Hepatocyte (in vitro differentiated cells): ENCODE results near the gene MRM3. TPM values are rescaled to one million over a fixed set of nuclear protein-coding genes. Genes with fewer than 3 reads are reported as not detected.

Experiments used
- DNase-seq: peaks from one replicate; pipeline ENCODE4 v3.0.0-alpha.2; 2016; ENCODE audit warnings: low spot score
- H2AFZ ChIP-seq: fragments of 200-600 bp; sonication (generic); 2 replicates; pipeline ENCODE4 v1.6.0; 2016; ENCODE audit warnings: antibody characterized with exemption, mild to moderate bottlenecking
- H3K27ac ChIP-seq: fragments of 200-600 bp; sonication (generic); 2 replicates; pipeline ENCODE4 v1.5.1; 2016; ENCODE audit warnings: mild to moderate bottlenecking
- H3K27me3 ChIP-seq: fragments of 200-600 bp; sonication (generic); 2 replicates; pipeline ENCODE4 v1.6.1; 2016
- H3K36me3 ChIP-seq: fragments of 200-600 bp; sonication (generic); replicated peaks from 2 replicates; pipeline ENCODE4 v1.5.1; 2016; ENCODE audit warnings: low read depth; ENCODE audit not compliant: insufficient read depth
- H3K4me1 ChIP-seq: fragments of 200-600 bp; sonication (generic); 2 replicates; pipeline ENCODE4 v1.5.1; 2016; ENCODE audit warnings: mild to moderate bottlenecking, moderate library complexity; ENCODE audit not compliant: insufficient read depth
- H3K4me2 ChIP-seq: fragments of 200-600 bp; sonication (generic); 2 replicates; pipeline ENCODE4 v1.6.0; 2016
- H3K4me3 ChIP-seq: fragments of 200-600 bp; sonication (generic); 2 replicates; pipeline ENCODE4 v1.5.1; 2016; ENCODE audit warnings: mild to moderate bottlenecking
- H3K79me2 ChIP-seq: fragments of 200-600 bp; sonication (generic); 2 replicates; pipeline ENCODE4 v1.6.0; 2017; ENCODE audit warnings: mild to moderate bottlenecking
- H3K9me2 ChIP-seq: fragments of 200-600 bp; sonication (generic); replicated peaks from 2 replicates; pipeline ENCODE4 v1.6.0; 2017; ENCODE audit warnings: mild to moderate bottlenecking; ENCODE audit not compliant: insufficient read depth
- H3K9me3 ChIP-seq: fragments of 200-600 bp; sonication (generic); 2 replicates; pipeline ENCODE4 v1.5.1; 2016; ENCODE audit warnings: low read depth, mild to moderate bottlenecking
- H4K20me1 ChIP-seq: fragments of 200-600 bp; sonication (generic); 2 replicates; pipeline ENCODE4 v1.6.0; 2016; ENCODE audit warnings: mild to moderate bottlenecking; ENCODE audit not compliant: insufficient read depth, poor library complexity, severe bottlenecking
- CTCF ChIP-seq: fragments of 200-600 bp; sonication (generic); IDR thresholded peaks from 2 replicates; pipeline ENCODE4 v1.5.1; 2016; ENCODE audit warnings: antibody characterized with exemption, mild to moderate bottlenecking; ENCODE audit not compliant: poor library complexity
- EZH2 ChIP-seq: fragments of 200-600 bp; sonication (generic); IDR thresholded peaks from 2 replicates; pipeline ENCODE4 v1.6.1; 2016; ENCODE audit warnings: antibody characterized with exemption, mild to moderate bottlenecking, borderline replicate concordance
- EZH2phosphoT487 ChIP-seq: fragments of 200-600 bp; sonication (generic); IDR thresholded peaks from one replicate; pipeline ENCODE4 v1.6.1; 2018; ENCODE audit warnings: antibody characterized with exemption, mild to moderate bottlenecking, low read depth, moderate library complexity; ENCODE audit not compliant: unreplicated experiment, severe bottlenecking
- WGBS: methylation state at CpG from one replicate; pipeline ENCODE4 v1.1.6; 2016; ENCODE audit warnings: low lambda C conversion rate; ENCODE audit errors: missing lambda C conversion rate; 5-methylcytosine and 5-hydroxymethylcytosine counted together
- polyA plus RNA-seq: library from polyadenylated mRNA; unstranded; fragments of >200 nt; fragmentation: Nextera tagmentation; extraction: Ambion mirVana; gene quantifications from 2 replicates; pipeline ENCODE4 v1.2.1, GENCODE V29; 2016
- total RNA-seq: library from RNA; depleted of rRNA; stranded (reverse); fragments of >200 nt; gene quantifications from 2 replicates; pipeline ENCODE4 v1.2.3, GENCODE V29; 2014

Gene MRM3
- 14.6 and 17.0 TPM in 2 replicates for total RNA-seq
- polyA plus RNA-seq, result 13.3 and 15.3 TPM in 2 replicates

- H3K4me1 ChIP-seq, result peaks cover 14% of the 10 kb centered on the region
- 2% methylated on average over 73 of the region's 87 CpGs for WGBS
These were observed at the start of gene MRM3, which contains the start of gene GLOD4 for GRCh38 chr17:781805-782731. MRM3 (plus strand) TSS chr17:782353; CDS start chr17:782379, 26 bp downstream. GLOD4 (minus strand) TSS chr17:782280; CDS start chr17:782255, 25 bp downstream.

GRCh38 chr17:732902-733720 is 49.0 kb upstream of the MRM3 start:
- H3K4me1 ChIP-seq, result peaks cover 10% of the 10 kb centered on the region
- peak overlapping the region; percentile 95 for H2AFZ ChIP-seq
- H4K20me1 ChIP-seq, result no peaks in the 10 kb centered on the region
- peak overlapping the region; percentile 85 for H3K4me3 ChIP-seq
- peak; percentile 68 for DNase-seq
- H3K4me2 ChIP-seq, result peak overlapping the region; percentile 96
- H3K9me3 ChIP-seq, result no peaks in the 10 kb centered on the region
- peaks cover 40% of the 10 kb centered on the region for H3K79me2 ChIP-seq
- H3K36me3 ChIP-seq, result no peaks in the 10 kb centered on the region
- H3K27me3 ChIP-seq, result no peaks in the 10 kb centered on the region
- H3K27ac ChIP-seq, result peak overlapping the region; percentile 97
- no peaks in the 10 kb centered on the region for H3K9me2 ChIP-seq
- 11% methylated on average over 39 of the region's 57 CpGs for WGBS
- TF ChIP-seq CTCF (no peak), EZH2 (no peak), EZH2phosphoT487 (no peak)

More at GRCh38 chr17:781805-782731, at the start of gene MRM3, which contains the start of gene GLOD4:
- peaks cover 88% of the 10 kb centered on the region for H3K79me2 ChIP-seq
- H3K9me3 ChIP-seq, result no peaks in the 10 kb centered on the region
- DNase-seq, result peak; percentile 94
- H3K36me3 ChIP-seq, result no peaks in the 10 kb centered on the region
- H3K9me2 ChIP-seq, result no peaks in the 10 kb centered on the region
- H3K4me2 ChIP-seq, result peak within 1 kb of the TSS; percentile 94
- H4K20me1 ChIP-seq, result no peaks in the 10 kb centered on the region
- peak within 1 kb of the TSS; percentile 82 for H2AFZ ChIP-seq
- H3K27ac ChIP-seq, result peak within 1 kb of the TSS; percentile 95
- H3K27me3 ChIP-seq, result no peaks in the 10 kb centered on the region
- TF ChIP-seq CTCF (no peak), EZH2 (no peak), EZH2phosphoT487 (no peak)
- H3K4me3 ChIP-seq, result peak within 1 kb of the TSS; percentile 91

DNA sequence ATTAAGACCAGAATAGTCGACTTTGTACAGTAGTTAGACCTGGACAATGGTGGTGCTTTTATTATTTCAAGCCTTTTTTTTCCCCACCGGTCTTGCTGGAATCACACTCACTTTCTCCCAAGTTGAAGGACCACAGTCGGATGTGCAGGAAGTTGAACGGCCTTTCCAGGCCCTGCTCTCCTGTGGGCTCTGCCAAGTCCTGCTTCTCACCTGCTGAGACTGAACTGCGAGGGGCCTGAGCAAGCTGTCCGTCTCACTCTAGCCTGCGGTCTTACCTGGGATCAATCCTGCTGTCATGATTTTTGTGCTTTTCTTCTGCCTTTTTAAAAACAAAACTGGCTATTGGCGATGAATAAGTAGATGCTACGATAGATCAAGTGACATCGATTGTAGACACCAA is 48.4 kb upstream of the MRM3 start:
- Histone ChIP-seq H2AFZ (no peak overlapping the region), H3K4me1 (peaks cover 10% of the 10 kb centered on the region), H3K36me3 (no peaks in the 10 kb centered on the region), H3K4me2 (peak overlapping the region; percentile 96), H3K4me3 (peak overlapping the region; percentile 85), H3K27ac (peak overlapping the region; percentile 97), H3K9me3 (no peaks in the 10 kb centered on the region), H3K9me2 (no peaks in the 10 kb centered on the region), H4K20me1 (no peaks in the 10 kb centered on the region), H3K27me3 (no peaks in the 10 kb centered on the region), H3K79me2 (peaks cover 44% of the 10 kb centered on the region)
- DNase-seq, result no peak
- no peak for TF ChIP-seq EZH2phosphoT487
- no peak for TF ChIP-seq CTCF
- TF ChIP-seq EZH2, result no peak
- WGBS, result 77% methylated on average over 10 of the region's 10 CpGs
